Right lobe of liver (tissue), 6 donors: ENCODE results near the gene PRR15L. TPM values are rescaled to one million over a fixed set of nuclear protein-coding genes. Genes with fewer than 3 reads are reported as not detected.

ENCODE experiments used
- ATAC-seq, 4 donors: fragments of 200-7000 bp; cut with Tn5 transposase; one replicate each; pipeline ENCODE4 v1.9.1; 2020; ENCODE audit warnings: mild to moderate bottlenecking in 4 of 4, moderate library complexity in 4 of 4
- DNase-seq, 3 donors: peaks; one replicate each; pipeline ENCODE4 v3.0.0-alpha.2; 2020
- H3K27ac ChIP-seq, 3 donors: fragments of 200-600 bp; one replicate each; pipeline ENCODE4 v1.8.0; 2022
- H3K27me3 ChIP-seq, 2 donors: fragments of 200-600 bp; one replicate each; pipeline ENCODE4 v1.8.0; 2022
- H3K36me3 ChIP-seq, 4 donors: fragments of 200-600 bp; sonication (generic) in 1 of 4; one replicate each; pipeline versions ENCODE4 v1.5.1 to v1.8.0; 2017 to 2022; ENCODE audit warnings: control low read depth in 1 of 4
- H3K4me1 ChIP-seq, 4 donors: fragments of 200-600 bp; sonication (generic) in 1 of 4; one replicate each; pipeline versions ENCODE4 v1.5.1 to v1.8.0; 2017 to 2022; ENCODE audit warnings: control low read depth in 1 of 4
- H3K4me3 ChIP-seq, 3 donors: fragments of 200-600 bp; one replicate each; pipeline ENCODE4 v1.8.0; 2022
- H3K9me3 ChIP-seq, 4 donors: fragments of 200-600 bp; sonication (generic) in 1 of 4; one replicate each; pipeline versions ENCODE4 v1.5.1 to v1.8.0; 2017 to 2022; ENCODE audit warnings: control low read depth in 1 of 4
- POLR2A ChIP-seq: fragments of 450-650 bp; IDR thresholded peaks from one replicate; pipeline ENCODE4 v1.6.1; 2017; ENCODE audit warnings: antibody characterized with exemption, mild to moderate bottlenecking
- WGBS: methylation state at CpG from one replicate; pipeline ENCODE4 v1.1.6; 2018; ENCODE audit warnings: low coverage, low lambda C conversion rate; ENCODE audit not compliant: insufficient coverage; ENCODE audit errors: missing lambda C conversion rate; 5-methylcytosine and 5-hydroxymethylcytosine counted together
- intact Hi-C, 2 donors: fragments of 100-400 bp; cut with DNase I; formaldehyde crosslinking; loops; one replicate each; pipeline versions ENCODE4 v1.11.2 to v1.14.1; 2022
- total RNA-seq, 6 experiments: library from RNA; depleted of rRNA in 2 of 6; stranded (reverse); fragments of >200 nt in 2 of 6; fragmentation: NEBNext Ultra II Directional in 3 of 6; extraction: Animal tissue kit (Norgen Biotek cat#: 25700) in 3 of 6; gene quantifications; one replicate each; pipeline versions ENCODE4 v1.1.0 to v1.2.4, GENCODE V29; 2016 to 2023
- TF ChIP-seq, protein P1 (sequence below), 4 donors: fragments of 200-600 bp in 3 of 4; fragments of 450-650 bp in 1 of 4; IDR thresholded peaks; one replicate each; pipeline versions ENCODE4 v1.5.1 to v1.8.0; 2016 to 2022; ENCODE audit warnings: antibody characterized with exemption in 4 of 4, mild to moderate bottlenecking in 2 of 4
- donor health status: DM: no; HTN: yes; CAD: no.
- donor health status: DM: no; HTN: no; CAD: no.
- donor health status: DM: no; HTN: no; CAD: no.
- donor health status: DM: no; HTN: yes; CAD: no.
- donor health status: DM: no; HTN: yes; CAD: no.

PRR15L gene
- total RNA-seq, 6 experiments from 2014 or later, result 0.19 to 1.1 (median 0.47) TPM

DNA sequence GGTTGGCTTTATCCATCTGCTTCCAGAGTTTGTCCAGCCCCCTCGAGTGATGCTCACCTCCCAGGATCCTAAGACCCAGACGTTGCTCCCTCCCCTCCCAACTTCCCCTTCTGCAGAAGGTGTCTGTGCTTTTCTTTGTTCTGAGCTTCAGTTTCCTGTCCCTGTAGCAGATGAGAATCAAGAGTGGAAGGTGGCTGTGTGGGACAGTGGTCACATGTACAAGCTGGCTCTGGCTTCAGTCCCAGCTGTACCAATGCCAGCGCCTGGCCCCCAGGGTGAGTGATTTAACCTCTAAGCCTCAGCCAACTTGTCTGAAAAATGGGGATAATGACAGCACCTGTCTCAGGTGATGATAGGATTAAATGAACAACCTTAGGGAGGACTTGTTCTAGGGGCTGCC is 7.7 kb downstream of the PRR15L start:
- Histone ChIP-seq H3K4me1 (peaks cover 0 to 79% (median 31%) of the 10 kb centered on the region in 4 donors), H3K9me3 (no peaks in the 10 kb centered on the region), H3K4me3 (peak overlapping the region; percentile 29 to 52 (median 39)), H3K27me3 (no peaks in the 10 kb centered on the region), H3K36me3 (no peaks in the 10 kb centered on the region), H3K27ac (peak overlapping the region; percentile 86 to 98 (median 93))
- intact Hi-C loops, result no loop called here
- ATAC-seq, result peak in 2 of 4 donors; percentile 10 to 11
- WGBS, result 0% methylated on average over 2 of the region's 3 CpGs
- TF ChIP-seq, protein P1, sequence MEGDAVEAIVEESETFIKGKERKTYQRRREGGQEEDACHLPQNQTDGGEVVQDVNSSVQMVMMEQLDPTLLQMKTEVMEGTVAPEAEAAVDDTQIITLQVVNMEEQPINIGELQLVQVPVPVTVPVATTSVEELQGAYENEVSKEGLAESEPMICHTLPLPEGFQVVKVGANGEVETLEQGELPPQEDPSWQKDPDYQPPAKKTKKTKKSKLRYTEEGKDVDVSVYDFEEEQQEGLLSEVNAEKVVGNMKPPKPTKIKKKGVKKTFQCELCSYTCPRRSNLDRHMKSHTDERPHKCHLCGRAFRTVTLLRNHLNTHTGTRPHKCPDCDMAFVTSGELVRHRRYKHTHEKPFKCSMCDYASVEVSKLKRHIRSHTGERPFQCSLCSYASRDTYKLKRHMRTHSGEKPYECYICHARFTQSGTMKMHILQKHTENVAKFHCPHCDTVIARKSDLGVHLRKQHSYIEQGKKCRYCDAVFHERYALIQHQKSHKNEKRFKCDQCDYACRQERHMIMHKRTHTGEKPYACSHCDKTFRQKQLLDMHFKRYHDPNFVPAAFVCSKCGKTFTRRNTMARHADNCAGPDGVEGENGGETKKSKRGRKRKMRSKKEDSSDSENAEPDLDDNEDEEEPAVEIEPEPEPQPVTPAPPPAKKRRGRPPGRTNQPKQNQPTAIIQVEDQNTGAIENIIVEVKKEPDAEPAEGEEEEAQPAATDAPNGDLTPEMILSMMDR (IDR thresholded peaks at IDR 0.05), result no peak
- no peak for TF ChIP-seq POLR2A
- peak; percentile 67 to 71 (median 71) for DNase-seq

DNA sequence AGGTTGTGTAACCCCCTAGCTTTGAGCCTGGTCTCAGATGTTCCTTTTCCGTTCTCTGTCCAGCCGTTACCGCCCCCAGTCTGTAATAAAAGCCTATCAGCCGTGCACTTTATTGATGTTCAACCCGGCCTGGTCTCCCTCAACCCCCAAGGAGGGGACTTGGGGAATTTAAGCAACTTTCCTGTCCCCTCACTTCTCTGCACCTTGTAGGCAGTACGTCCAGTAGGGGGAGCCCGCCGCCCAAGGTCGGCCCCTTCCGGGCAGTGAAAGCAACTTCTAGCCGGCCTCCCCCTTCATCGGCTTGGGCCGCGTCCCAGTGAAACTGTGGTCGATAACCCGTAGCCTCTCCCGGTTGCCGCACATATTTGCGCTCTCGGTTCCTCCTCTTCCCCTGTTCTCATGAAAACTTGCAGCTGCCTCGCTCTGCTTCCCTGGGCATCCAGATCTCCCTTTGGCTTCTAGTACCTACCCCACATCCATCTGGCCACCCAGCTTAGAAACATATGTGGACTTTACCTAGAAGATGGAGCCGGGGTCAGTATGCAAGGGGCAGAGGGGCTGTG is 8.4 kb downstream of the PRR15L start:
- TF ChIP-seq POLR2A, result no peak
- TF ChIP-seq, protein P1 (IDR thresholded peaks at IDR 0.05), result peak; percentile 92 to 97 (median 93)
- intact Hi-C loops, result no loop called here
- peak; percentile 96 to 98 (median 97) for DNase-seq
- Histone ChIP-seq H3K4me1 (peaks cover 2 to 85% (median 36%) of the 10 kb centered on the region in 4 donors), H3K27me3 (no peaks in the 10 kb centered on the region), H3K9me3 (no peaks in the 10 kb centered on the region), H3K27ac (peak overlapping the region; percentile 86 to 98 (median 93)), H3K36me3 (no peaks in the 10 kb centered on the region), H3K4me3 (peak overlapping the region; percentile 29 to 52 (median 39))
- 3% methylated on average over 14 of the region's 22 CpGs for WGBS
- peak; percentile 69 to 82 (median 78) for ATAC-seq

DNA sequence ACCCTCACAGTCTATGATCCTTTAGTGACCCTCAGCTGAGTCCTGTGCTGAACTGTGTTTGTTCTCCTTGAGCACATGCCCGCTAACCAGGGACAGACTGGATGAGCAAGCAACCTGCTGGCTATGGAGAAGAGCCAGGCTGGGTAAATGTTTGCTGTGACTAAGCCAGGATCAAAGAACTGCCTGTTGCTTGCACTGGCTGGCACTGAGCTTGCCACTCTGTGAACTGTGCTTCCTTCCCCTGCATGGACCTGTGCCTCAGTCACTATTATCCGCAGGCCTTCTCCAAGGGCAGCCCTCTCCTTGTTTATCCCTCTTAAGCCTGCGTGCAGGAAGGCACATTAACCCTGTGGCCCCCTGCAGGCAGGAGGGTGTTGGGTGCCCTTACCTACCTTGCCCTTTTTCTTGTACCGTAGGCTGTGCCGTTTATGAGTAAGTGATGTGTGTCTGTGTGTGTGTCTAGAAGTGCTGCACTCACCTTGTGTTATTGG is 8.9 kb downstream of the PRR15L start:
- ATAC-seq (peak; percentile 62 to 76 (median 69)), DNase-seq (peak; percentile 81 to 94 (median 90))
- intact Hi-C loops, result no loop called here
- no peak for TF ChIP-seq POLR2A
- TF ChIP-seq, protein P1 (IDR thresholded peaks at IDR 0.05), result no peak
- H3K36me3 ChIP-seq, result peaks cover 0 to under 1% (median 0%) of the 10 kb centered on the region in 4 donors
- H3K9me3 ChIP-seq, result no peaks in the 10 kb centered on the region
- H3K27ac ChIP-seq, result peak overlapping the region; percentile 86 to 98 (median 93)
- peak overlapping the region in 2 of 3 donors; percentile 39 to 52 for H3K4me3 ChIP-seq
- H3K27me3 ChIP-seq, result no peaks in the 10 kb centered on the region
- WGBS, result 6% methylated on average over 4 of the region's 5 CpGs
- H3K4me1 ChIP-seq, result peaks cover 2 to 88% (median 37%) of the 10 kb centered on the region in 4 donors

DNA sequence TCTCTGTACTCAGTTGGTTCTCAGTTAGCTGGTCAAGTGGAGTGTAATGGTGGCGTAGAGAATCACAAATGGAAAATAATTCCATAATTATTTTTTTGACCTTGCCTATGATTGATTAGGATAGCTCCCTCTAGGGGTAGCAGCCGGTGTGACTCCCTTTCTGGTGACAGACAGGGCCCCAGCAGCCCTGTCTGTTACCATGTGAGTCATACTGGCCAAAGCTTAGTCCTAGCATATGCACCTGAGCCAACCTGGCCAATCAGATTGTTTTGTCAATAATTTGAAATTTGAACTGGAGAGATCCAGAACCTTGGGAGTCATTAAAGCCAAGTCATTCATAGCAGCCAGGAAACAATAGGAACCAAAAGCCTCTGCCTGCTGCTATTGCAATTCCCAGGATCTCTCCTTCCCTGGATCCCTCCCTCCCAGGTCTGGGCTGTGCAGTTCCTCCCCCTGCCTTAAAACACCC is 10.7 kb downstream of the PRR15L start:
- intact Hi-C loops, result no loop called here
- Histone ChIP-seq H3K27ac (peak overlapping the region; percentile 61 to 98 (median 86)), H3K36me3 (peaks cover 0 to 5% (median 0%) of the 10 kb centered on the region in 4 donors), H3K4me3 (no peak overlapping the region), H3K27me3 (no peaks in the 10 kb centered on the region), H3K4me1 (peaks cover 2 to 90% (median 40%) of the 10 kb centered on the region in 4 donors), H3K9me3 (no peaks in the 10 kb centered on the region)
- DNase-seq, result peak; percentile 79 to 86 (median 83)
- peak; percentile 58 to 68 (median 64) for ATAC-seq
- no peak for TF ChIP-seq POLR2A
- TF ChIP-seq, protein P1 (IDR thresholded peaks at IDR 0.05), result peak; percentile 77 to 88 (median 84)
- 29% methylated on average over 2 of the region's 2 CpGs for WGBS
